Activated CD4-positive, alpha-beta T cell treated with anti-CD3 and anti-CD28 coated beads, Interleukin-2, Interleukin-6, amounts not matched to agents 100 ng/mL and 50 ng/mL, durations not matched to agents 16 hours and 8 hours (primary cell): Measurements from ENCODE around the gene MED6.

ENCODE experiments used
- DNase-seq: peaks from one replicate; pipeline ENCODE4 v3.0.0-alpha.2; 2020

MED6 gene

DNA sequence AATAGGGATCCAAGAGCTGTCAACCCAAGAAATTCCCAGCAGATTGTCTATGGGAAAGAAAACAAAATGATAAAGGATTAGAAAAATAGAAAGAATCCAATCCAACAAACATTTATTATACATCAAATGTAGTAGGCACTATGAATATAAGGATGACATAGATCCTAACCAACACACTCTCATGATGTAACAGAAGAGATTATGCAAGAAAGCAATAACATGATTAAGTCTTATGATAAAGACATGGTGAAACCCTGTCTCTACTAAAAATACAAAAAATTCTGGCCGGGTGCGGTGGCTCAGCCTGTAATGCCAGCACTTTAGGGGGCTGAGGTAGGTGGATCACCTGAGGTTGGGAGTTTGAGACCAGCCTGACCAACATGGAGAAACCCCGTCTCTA, 2.7 kb downstream of the MED6 start:
- no peak for DNase-seq

DNA sequence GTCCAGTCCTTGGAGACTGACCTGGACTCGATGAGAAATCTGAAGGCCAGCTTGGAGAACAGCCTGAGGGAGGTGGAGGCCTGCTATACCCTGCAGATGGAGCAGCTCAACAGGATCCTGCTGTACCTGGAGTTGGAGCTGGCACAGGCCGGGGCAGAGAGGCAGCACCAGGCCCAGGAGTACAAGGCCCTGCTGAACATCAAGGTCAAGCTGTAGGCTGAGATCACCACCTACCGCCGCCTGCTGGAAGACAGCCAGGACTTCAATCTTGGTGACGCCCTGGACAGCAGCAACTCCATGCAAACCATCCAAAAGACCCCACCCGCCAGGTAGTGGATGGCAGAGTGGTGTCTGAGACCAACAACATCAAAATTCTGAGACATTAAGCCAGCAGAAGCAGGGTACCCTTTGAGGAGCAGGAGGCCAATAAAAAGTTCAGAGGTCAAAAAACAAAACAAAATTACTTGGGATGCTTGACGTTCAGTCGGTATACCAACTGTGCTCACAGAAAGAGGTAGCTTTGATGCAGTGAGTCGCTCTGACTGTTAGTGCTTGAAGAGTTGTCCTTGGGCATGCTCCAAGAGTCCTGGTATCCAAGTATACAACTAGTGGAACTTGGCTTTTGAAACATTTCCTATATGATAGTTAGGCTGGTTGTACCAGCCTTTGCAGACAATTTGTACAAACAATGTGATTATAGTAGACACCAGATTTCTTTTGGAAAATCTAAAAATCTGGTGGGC, 4.8 kb downstream of the MED6 start:
- DNase-seq, result no peak

DNA sequence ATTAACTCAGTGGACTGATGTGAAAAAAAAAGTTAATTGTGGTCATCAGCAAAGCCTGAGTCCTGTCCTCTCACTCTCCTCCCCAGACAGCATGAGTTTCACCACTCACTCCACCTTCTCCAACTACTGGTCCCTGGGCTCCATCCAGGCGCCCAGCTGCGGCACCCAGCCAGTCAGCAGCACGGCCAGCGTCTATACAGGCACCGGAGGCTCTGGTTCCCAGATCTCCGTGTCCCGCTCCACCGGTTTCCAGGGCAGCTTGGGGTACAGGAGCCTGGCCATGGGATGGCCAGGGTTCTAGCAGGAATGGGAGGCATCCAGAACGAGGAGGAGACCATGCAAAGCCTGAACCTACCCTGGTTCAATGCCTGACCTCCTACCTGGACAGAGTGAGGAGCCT, 6.0 kb downstream of the MED6 start:
- DNase-seq, result no peak

DNA sequence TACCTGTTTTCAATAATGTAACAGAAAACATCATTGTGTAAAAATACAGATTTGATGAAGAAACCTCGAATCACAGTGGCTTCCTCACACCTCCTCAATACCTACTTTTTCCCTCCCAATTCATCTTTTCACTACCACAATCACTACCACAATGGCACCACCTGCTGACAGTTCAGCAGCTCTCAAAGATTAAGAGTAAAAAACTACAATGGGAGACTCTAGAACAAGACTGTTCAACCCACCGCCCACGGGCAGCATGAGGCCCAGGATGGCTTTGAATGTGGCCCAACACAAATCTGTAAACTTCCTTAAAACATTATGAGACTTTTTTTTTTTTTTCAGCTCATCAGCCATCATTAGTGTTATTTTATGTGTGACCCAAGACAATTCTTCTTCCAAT, 15.2 kb downstream of the MED6 start:
- peak; percentile 13 for DNase-seq

DNA sequence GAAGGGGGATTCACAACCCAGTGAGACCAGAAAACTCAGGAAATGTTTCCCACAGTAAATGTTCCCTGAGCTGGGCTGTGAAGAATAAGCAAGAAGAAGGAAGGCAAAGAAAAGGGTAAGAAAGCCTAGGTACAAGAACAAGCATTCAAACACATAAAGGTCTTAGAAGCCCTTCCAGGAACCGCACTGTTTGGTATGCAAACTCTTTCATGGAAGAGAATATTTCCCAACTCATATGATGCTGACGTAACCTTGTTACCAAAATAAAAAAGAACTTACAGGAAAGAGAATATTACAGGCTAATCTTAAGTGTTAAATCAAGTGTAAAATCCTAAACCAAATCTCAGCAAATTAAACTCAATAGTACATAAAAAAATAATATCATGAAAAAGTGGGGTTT, 23.6 kb downstream of the MED6 start:
- no peak for DNase-seq

DNA sequence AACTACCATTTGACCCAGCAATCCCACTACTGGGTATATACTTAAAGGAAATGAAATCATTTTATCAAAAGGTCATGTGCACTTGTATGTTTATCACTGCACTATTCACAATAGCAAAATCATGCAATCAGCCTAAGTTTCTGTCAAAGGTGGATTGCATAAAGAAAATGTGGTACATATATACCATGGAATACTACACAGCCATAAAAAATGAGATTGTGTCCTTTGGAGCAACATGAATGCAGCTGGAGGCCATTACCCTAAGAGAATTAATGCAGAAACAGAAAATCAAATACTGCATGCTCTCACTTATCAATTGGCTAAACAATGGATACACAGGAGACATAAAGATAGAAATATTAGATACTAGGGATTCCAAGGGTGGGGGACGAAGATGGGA, 27.4 kb downstream of the MED6 start:
- DNase-seq, result no peak

DNA sequence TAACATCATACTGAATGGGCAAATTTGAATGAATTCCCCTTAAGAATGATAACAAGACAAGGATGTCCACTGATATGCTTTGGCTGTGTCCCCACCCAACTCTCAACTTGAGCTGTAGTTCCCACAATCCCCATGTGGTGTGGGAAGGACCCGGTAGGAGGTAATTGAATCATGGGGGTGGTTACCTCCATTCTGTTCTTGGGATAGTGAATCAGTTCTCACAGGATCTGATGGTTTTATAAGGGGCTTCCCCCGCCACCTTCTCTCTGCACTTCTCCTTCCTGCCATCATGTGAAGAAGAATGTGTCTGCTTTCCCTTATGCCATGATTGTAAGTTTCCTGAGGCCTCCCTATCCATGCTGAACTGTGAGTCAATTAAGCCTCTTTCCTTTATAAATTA, 29.3 kb downstream of the MED6 start:
- DNase-seq, result no peak

DNA sequence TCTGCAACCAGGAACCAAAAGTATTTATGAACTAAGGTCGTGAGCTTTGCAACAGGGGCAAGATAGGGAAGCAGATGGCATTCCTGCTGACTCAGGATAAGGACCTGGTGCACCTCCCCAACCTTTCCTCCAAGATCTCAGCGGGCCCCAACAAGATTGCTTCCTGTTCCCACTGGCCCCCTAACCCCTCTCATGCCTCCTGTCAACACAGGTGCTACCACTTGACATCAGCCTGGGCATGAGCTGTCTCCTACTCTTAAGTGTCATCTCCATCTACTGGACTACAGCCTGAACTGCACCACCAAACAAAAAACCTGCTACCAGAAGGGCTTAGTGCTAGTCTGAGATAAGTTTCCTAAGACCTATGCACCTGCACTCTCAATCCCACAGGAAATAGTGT, 32.7 kb downstream of the MED6 start:
- peak; percentile 57 for DNase-seq

DNA sequence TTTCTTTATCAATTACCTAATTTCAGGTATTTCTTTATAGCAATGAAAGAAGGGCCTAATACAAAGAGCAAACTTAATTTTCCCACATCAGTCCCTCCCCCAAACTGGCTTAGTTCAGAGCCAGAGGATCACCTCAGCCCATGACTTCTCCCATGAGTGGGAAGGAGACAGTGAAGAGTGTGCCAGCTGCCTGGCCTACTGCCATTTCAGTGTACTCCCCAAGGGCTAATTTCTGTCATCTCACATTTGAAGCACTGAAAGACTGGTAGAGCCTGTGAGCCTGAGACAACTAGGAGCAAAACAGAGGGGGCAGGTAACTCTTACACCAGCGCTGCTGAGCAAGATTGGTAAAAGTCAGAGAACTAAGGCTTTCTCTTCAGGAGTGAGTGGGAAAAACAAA, 36.6 kb downstream of the MED6 start:
- no peak for DNase-seq

DNA sequence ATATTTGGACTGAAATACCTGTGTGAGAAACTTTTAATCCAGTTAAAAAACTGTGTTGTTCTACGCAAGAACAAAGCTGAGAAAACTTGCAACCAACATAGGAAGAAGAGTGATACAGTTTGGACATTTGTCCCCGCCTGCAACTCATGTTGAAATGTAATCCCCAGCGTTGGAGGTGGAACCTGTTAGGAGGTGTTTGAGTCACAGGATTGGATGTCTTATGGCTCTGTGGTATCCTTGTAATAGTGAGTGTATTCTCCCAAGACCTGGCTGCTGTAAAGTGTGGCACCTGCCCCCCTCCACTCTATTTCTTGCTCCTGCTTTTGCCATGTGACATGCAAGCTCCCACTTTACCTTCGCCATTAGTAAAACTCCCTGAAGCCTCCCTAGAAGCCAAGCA, 37.0 kb downstream of the MED6 start:
- DNase-seq, result no peak

DNA sequence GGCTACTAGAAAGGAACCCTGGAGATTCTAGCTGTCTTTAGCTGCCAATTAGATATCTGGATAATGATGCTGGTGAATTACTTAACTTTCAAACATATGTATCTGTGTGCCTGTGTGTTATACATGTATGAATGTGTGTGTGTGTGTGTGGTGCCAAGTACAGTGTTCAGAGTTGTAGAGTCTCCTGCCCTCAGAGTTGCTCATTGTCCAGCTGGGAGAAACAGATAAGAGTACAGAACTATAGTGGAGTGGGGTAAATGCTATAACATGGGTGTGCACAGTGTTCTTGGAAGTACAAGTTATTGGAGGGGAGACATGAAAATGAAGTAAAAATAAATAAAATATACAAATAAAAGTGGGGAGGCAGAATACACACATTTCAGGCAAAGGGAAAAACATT, 42.1 kb downstream of the MED6 start:
- no peak for DNase-seq

DNA sequence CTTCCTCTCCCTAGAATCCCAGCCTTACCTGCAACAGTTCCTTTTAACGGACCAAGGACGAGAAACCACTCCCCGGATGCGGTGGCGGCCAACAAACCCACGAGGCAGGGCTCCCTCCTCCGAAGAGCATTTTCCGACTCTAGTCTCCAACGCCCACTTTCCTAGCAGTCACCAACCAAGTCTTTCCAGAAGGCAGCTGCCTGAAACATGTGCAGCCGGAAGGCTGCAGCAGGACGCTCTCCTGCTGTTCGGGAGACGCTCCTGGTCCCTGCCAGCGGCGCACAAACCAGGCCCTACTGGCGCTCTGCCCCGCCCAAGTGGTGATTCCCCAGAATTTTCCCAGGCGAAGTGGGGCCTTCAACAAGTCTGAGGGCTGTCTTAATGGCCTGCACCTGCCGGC, 44.6 kb downstream of the MED6 start:
- DNase-seq, result no peak

DNA sequence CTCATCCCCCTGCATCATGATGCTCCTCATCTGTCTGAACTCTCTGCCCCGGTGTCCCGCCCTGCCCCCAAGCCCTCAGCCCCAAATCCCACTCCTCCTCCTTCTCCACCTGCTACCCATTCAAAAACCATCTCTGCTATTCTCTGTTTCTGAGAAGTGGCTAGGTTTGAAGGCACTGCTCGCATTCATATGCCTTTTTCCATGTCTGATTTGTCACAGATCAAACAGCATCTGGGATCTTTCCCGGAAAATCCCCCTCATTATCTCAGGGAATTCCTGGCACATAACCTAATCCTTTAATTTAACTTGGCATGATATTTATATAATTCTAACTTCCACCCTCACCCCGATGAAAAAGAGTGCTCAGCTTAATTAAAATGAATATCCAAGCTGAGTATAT, 62.4 kb downstream of the MED6 start:
- no peak for DNase-seq

DNA sequence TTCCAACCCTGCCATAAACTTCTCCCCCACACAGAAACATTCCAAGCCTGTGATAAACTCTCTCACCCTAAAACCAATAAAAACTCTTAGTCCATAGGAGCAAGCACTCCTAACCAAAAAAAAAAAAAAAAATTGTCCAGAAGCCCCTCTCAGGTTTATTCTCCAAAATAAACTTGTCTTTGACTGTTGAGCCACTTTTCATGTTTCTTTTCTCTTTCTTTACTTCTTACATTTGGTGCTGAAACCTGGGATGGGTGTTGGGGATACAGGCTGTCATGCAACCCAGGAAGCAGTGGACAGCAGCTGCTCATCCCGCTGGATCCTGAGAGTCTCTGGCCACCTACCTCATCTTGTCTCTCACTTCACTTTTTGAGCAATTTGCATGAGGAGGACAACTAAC, 63.6 kb downstream of the MED6 start:
- no peak for DNase-seq

DNA sequence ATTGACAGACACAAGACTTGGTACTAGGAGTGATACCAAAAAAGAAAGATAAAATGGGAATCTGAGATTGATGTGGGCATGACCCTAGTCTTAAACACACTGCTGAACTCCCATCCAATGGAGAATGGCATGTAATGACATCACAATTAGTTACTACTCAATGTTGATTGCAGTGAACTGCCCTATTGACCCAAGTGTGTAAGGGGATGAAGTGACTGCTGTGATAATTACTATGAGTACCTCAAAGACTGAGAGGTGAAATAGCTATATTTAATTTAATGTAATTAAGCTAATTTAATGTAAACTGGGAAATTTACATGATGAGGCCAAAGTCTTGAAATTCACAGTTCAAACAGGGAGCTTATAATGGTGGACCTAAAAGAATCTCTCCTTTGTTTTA, 65.6 kb downstream of the MED6 start, which contains the start of gene ADAM20:
Gene ADAM20 (minus strand): TSS at position 101 of the 400 bp plus-strand sequence. CDS start 10,247 bp downstream, outside the sequence.
- no peak for DNase-seq
